K562 (cell line): ENCODE data around the gene BBLN. TPM values are rescaled to one million over a fixed set of nuclear protein-coding genes. Genes with fewer than 3 reads are reported as not detected.

Experiments
- CHD7 ChIP-seq: fragments of 200-600 bp; sonication (generic); IDR thresholded peaks from one replicate; pipeline ENCODE4 v1.6.1; 2012; ENCODE audit warnings: mild to moderate bottlenecking, low read depth, low read length, inconsistent platforms
- CTCFL ChIP-seq: IDR thresholded peaks from 2 replicates; pipeline ENCODE4 v1.6.1; 2011; ENCODE audit warnings: borderline replicate concordance, low read depth, mild to moderate bottlenecking, moderate library complexity, low read length; ENCODE audit not compliant: insufficient read depth, poor library complexity, severe bottlenecking
- KDM1A ChIP-seq, 2 experiments: fragments of 450-650 bp; IDR thresholded peaks; 2 replicates each; pipeline ENCODE4 v1.6.1; 2016; ENCODE audit warnings: mild to moderate bottlenecking in 2 of 2
- NCOA2 ChIP-seq, 2 experiments: fragments of 450-650 bp; IDR thresholded peaks; 2 replicates each; pipeline ENCODE4 v1.6.1; 2018; ENCODE audit warnings: mild to moderate bottlenecking in 2 of 2, moderate library complexity in 1 of 2; ENCODE audit not compliant: partially characterized antibody in 2 of 2
- SNRNP70 ChIP-seq: fragments of 200-400 bp; formaldehyde crosslinking; optimal IDR thresholded peaks from 2 replicates; pipeline ENCODE3; 2017; ENCODE audit warnings: low read depth, low read length
- SRSF9 ChIP-seq: fragments of 200-400 bp; formaldehyde crosslinking; IDR thresholded peaks from 2 replicates; pipeline ENCODE4 v1.6.1; 2017; ENCODE audit warnings: low read depth, low read length, borderline replicate concordance
- ZFP91 ChIP-seq: sonication (generic); formaldehyde crosslinking; IDR thresholded peaks from 2 replicates; pipeline ENCODE4 v1.8.0; 2022; ENCODE audit warnings: mild to moderate bottlenecking, missing genetic modification reagents
- ZNF274 ChIP-seq: IDR thresholded peaks from 2 replicates; pipeline ENCODE4 v1.6.1; 2011; ENCODE audit warnings: low read depth, mild to moderate bottlenecking, low read length, moderate library complexity, borderline replicate concordance
- ZNF511 ChIP-seq: sonication (generic); formaldehyde crosslinking; IDR thresholded peaks from 2 replicates; pipeline ENCODE4 v1.8.0; 2022; ENCODE audit warnings: mild to moderate bottlenecking, missing genetic modification reagents
- polyA plus RNA-seq, 8 experiments: library from polyadenylated mRNA; depleted of rRNA in 4 of 8; stranded (reverse) in 5 of 8; unstranded in 3 of 8; fragments of >200 nt; fragmentation: Nextera tagmentation in 2 of 8; fragmentation: Illumina TruSeq in 1 of 8; extraction: Ambion mirVana in 2 of 8; extraction: Trizol in 1 of 8; gene quantifications; 2 replicates each; pipeline versions ENCODE4 v1.2.1 to v1.2.3, GENCODE V29; 2011 to 2014; ENCODE audit warnings: inconsistent platforms in 1 of 8, missing spikeins in 1 of 8
- total RNA-seq, 7 experiments: library from RNA; depleted of rRNA in 6 of 7; stranded (reverse); fragments of >200 nt in 6 of 7; fragmentation: Illumina TruSeq in 2 of 7; extraction: Trizol in 2 of 7; gene quantifications; 2 replicates each; pipeline versions ENCODE4 v1.2.1 to v1.2.3, GENCODE V29; 2011 to 2021; ENCODE audit warnings: low replicate concordance in 1 of 7

Gene BBLN
- total and polyA plus RNA-seq, 9 of the 15 experiments (the other 6 are each of a cell fraction or from before 2014, with no cell fraction given): 4.2 to 331 (median 87.1) TPM

GRCh38 chr9:128128836-128129590 is 31.1 kb upstream of the BBLN start (continued):
- TF ChIP-seq CHD7: no peak
- TF ChIP-seq ZNF511 (CRISPR knock-in tag): no peak
- no peak for TF ChIP-seq SRSF9
- TF ChIP-seq SNRNP70: no peak
- TF ChIP-seq ZFP91: 0 out of 2 replicates have a peak, but pooled peaks have one; percentile 48
- no peak for TF ChIP-seq NCOA2 (IDR thresholded peaks at IDR 0.05; ENCODE audit: partially characterized antibody in 2 of 2)
- TF ChIP-seq ZNF274: no peak
- TF ChIP-seq CTCFL: no peak
- TF ChIP-seq KDM1A (IDR thresholded peaks at IDR 0.05): peak in 1 of 2 experiments; percentile 26; a peak in 2 of 4 replicates
